ENCODE data around the gene RPS14.

RPS14 gene

DNA sequence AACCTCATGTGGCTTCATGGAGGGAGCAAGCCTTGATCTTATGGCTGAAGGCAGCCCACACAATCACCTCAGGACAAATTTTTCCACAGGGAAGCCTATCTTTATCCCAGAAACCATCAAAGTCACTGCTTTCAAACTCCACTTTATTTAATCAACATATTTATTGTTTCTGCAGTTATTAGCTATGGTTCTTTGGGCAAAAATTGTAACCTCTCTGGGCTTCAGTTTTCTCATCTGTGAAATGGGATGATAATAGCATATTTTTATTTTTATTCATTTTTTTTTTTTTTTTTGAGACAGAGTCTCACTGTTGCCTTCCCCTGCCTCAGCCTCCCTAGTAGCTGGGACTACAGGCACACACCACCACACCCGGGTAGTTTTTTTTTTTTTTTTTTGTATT is 2.1 kb upstream of the RPS14 start:
- no peak for TF ChIP-seq SIN3A (IDR thresholded peaks at IDR 0.05; ENCODE audit: borderline replicate concordance, insufficient read depth, low read length)
- no peak for TF ChIP-seq FOXP2 (optimal IDR thresholded peaks at IDR 0.05; ENCODE audit: borderline replicate concordance, extremely low read depth, extremely low read length, insufficient read depth)
- no peak for TF ChIP-seq TAF1 (IDR thresholded peaks at IDR 0.05; ENCODE audit: borderline replicate concordance, insufficient read depth, low read length)
- TF ChIP-seq, protein P1, sequence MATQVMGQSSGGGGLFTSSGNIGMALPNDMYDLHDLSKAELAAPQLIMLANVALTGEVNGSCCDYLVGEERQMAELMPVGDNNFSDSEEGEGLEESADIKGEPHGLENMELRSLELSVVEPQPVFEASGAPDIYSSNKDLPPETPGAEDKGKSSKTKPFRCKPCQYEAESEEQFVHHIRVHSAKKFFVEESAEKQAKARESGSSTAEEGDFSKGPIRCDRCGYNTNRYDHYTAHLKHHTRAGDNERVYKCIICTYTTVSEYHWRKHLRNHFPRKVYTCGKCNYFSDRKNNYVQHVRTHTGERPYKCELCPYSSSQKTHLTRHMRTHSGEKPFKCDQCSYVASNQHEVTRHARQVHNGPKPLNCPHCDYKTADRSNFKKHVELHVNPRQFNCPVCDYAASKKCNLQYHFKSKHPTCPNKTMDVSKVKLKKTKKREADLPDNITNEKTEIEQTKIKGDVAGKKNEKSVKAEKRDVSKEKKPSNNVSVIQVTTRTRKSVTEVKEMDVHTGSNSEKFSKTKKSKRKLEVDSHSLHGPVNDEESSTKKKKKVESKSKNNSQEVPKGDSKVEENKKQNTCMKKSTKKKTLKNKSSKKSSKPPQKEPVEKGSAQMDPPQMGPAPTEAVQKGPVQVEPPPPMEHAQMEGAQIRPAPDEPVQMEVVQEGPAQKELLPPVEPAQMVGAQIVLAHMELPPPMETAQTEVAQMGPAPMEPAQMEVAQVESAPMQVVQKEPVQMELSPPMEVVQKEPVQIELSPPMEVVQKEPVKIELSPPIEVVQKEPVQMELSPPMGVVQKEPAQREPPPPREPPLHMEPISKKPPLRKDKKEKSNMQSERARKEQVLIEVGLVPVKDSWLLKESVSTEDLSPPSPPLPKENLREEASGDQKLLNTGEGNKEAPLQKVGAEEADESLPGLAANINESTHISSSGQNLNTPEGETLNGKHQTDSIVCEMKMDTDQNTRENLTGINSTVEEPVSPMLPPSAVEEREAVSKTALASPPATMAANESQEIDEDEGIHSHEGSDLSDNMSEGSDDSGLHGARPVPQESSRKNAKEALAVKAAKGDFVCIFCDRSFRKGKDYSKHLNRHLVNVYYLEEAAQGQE (IDR thresholded peaks at IDR 0.05; ENCODE audit: insufficient read depth in 1 of 2, low read depth in 2 of 2, low read length in 2 of 2) = no peak
- no peak for TF ChIP-seq POLR2AphosphoS5 (IDR thresholded peaks at IDR 0.05; ENCODE audit: low read depth, low read length)

DNA sequence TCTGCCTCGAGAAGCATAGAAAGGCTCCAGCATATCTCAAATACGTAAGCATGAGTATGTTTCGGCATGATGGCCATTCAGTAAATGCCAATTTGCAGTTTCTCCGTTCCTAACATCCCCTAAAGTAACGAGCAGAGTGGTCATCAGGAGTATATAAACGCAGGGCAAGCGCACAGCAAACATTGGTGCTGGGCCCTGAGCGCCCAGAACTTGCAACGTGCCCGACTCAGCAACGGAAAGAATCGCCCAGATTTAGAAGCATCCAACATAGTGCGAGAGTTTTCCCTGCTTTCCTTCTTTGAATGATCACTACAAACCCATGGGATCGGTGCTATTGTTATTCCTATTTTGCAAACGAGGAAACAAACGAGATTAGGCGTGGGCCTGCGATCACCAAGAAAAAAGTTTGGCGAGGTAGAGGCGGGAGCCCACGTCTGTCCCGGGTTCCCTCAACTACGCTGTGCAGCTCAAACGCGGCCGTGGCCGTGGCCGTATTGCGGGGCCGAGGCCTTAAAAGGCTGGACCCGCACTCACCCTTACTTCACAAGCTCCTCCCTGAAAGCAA is 505 bp downstream of the RPS14 start:
- TF ChIP-seq, protein P1 (IDR thresholded peaks at IDR 0.05; ENCODE audit: insufficient read depth in 1 of 2, low read depth in 2 of 2, low read length in 2 of 2) = no peak
- no peak for TF ChIP-seq POLR2AphosphoS5 (IDR thresholded peaks at IDR 0.05; ENCODE audit: low read depth, low read length)
- no peak for TF ChIP-seq FOXP2 (optimal IDR thresholded peaks at IDR 0.05; ENCODE audit: borderline replicate concordance, extremely low read depth, extremely low read length, insufficient read depth)
- no peak for TF ChIP-seq TAF1 (IDR thresholded peaks at IDR 0.05; ENCODE audit: borderline replicate concordance, insufficient read depth, low read length)
- no peak for TF ChIP-seq SIN3A (IDR thresholded peaks at IDR 0.05; ENCODE audit: borderline replicate concordance, insufficient read depth, low read length)

DNA sequence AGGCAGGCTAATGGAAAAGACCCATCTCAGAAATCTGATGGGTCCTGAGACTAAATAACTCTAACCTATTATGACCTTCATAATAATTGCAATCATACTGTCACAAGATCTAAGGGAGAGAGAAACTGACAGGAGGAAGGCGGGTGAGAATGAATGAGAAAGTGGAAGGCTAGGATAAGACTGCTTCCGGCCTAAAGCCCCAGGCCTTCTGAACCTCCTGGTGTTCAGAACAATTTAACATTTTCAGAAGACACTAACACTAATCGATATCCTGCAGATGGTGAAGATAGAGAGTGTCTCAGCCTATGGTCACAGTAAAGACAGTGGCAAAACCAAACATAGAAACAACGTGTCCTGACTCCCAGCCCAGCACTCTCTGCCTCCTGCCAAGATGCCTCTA is 1.2 kb downstream of the RPS14 start:
- TF ChIP-seq, protein P1 (IDR thresholded peaks at IDR 0.05; ENCODE audit: insufficient read depth in 1 of 2, low read depth in 2 of 2, low read length in 2 of 2) = no peak
- 0 out of 2 replicates have a peak, but pooled peaks have one; percentile 12 for TF ChIP-seq POLR2AphosphoS5 (IDR thresholded peaks at IDR 0.05; ENCODE audit: low read depth, low read length)

DNA sequence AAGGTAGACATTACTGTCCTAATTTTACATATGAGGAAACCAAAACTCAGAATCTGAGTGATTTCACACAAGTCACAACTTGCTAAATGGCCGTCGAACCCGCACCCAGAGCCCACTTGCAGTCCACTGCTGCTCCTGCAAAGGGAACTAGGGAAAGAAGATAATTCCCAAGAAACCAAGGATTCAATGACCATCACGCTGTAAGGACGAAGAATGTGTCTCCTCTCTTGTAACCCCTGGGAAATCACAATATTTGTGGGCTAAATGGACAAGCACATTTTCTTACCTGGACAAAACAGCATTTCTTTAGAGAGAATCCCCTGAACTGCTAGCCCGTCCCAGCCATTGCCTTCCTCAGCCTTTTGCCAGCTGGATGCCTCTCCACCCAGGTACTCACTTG is 2.4 kb downstream of the RPS14 start:
- no peak for TF ChIP-seq TAF1 (IDR thresholded peaks at IDR 0.05; ENCODE audit: borderline replicate concordance, insufficient read depth, low read length)
- no peak for TF ChIP-seq SIN3A (IDR thresholded peaks at IDR 0.05; ENCODE audit: borderline replicate concordance, insufficient read depth, low read length)
- TF ChIP-seq, protein P1 (IDR thresholded peaks at IDR 0.05; ENCODE audit: insufficient read depth in 1 of 2, low read depth in 2 of 2, low read length in 2 of 2) = no peak
- TF ChIP-seq POLR2AphosphoS5 (IDR thresholded peaks at IDR 0.05; ENCODE audit: low read depth, low read length) = no peak
- no peak for TF ChIP-seq FOXP2 (optimal IDR thresholded peaks at IDR 0.05; ENCODE audit: borderline replicate concordance, extremely low read depth, extremely low read length, insufficient read depth)

DNA sequence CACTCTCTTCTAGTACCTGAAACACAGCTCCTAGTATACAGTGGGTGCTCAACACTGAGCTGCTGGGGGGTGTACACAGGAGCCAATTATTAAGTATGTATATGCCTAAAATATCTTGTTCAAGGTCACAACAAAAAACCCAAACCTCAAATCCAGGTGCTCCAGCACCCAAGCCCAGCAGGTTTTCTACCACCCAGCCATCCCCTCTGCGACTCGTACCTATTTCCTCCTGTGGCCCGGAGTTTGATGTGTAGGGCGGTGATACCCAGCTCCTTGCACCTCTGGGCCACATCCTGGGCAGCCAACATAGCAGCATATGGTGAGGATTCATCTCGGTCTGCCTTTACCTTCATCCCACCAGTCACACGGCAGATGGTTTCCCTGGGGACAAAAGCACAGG is 3.0 kb downstream of the RPS14 start:
- TF ChIP-seq POLR2AphosphoS5 (IDR thresholded peaks at IDR 0.05; ENCODE audit: low read depth, low read length) (no peak), FOXP2 (optimal IDR thresholded peaks at IDR 0.05; ENCODE audit: borderline replicate concordance, extremely low read depth, extremely low read length, insufficient read depth) (no peak), TAF1 (IDR thresholded peaks at IDR 0.05; ENCODE audit: borderline replicate concordance, insufficient read depth, low read length) (no peak), SIN3A (IDR thresholded peaks at IDR 0.05; ENCODE audit: borderline replicate concordance, insufficient read depth, low read length) (no peak)
- TF ChIP-seq, protein P1 (IDR thresholded peaks at IDR 0.05; ENCODE audit: insufficient read depth in 1 of 2, low read depth in 2 of 2, low read length in 2 of 2) = no peak
